HepG2 (cell line): Measurements from ENCODE around the gene CSKMT. TPM values are rescaled to one million over a fixed set of nuclear protein-coding genes. Genes with fewer than 3 reads are reported as not detected.

Experiments used
- GATAD2A ChIP-seq: IDR thresholded peaks from 2 replicates; pipeline ENCODE4 v1.6.1; 2016
- HMG20A ChIP-seq: IDR thresholded peaks from 2 replicates; pipeline ENCODE4 v1.6.1; 2016; ENCODE audit warnings: borderline replicate concordance
- ZMYM4 ChIP-seq: sonication (generic); formaldehyde crosslinking; IDR thresholded peaks from 2 replicates; pipeline ENCODE4 v1.8.1; 2023; ENCODE audit warnings: mild to moderate bottlenecking, missing genetic modification reagents
- ZNF543 ChIP-seq: sonication (generic); formaldehyde crosslinking; IDR thresholded peaks from 2 replicates; pipeline ENCODE4 v1.4.0; 2020; ENCODE audit warnings: mild to moderate bottlenecking, missing genetic modification reagents
- ZNF652 ChIP-seq: IDR thresholded peaks from 2 replicates; pipeline ENCODE4 v1.6.1; 2016; ENCODE audit warnings: low read depth, borderline replicate concordance
- polyA plus RNA-seq, 8 experiments: library from polyadenylated mRNA; depleted of rRNA in 3 of 8; stranded (reverse) in 7 of 8; unstranded in 1 of 8; fragments of >200 nt; fragmentation: Illumina TruSeq in 4 of 8; extraction: Trizol in 4 of 8; gene quantifications; 2 replicates each; pipeline versions ENCODE4 v1.2.1 to v1.2.3, GENCODE V29; 2011 to 2016; ENCODE audit warnings: low read depth in 4 of 8, missing spikeins in 1 of 8, mixed read lengths in 1 of 8; ENCODE audit not compliant: insufficient read depth in 1 of 8
- total RNA-seq, 5 experiments: library from RNA; depleted of rRNA; stranded (reverse); fragments of >200 nt; fragmentation: Illumina TruSeq; extraction: Trizol; gene quantifications; 2 replicates each; pipeline ENCODE4 v1.2.3, GENCODE V29; 2016; ENCODE audit warnings: low read depth in 1 of 5
- TF ChIP-seq, protein P1 (sequence below): sonication (generic); formaldehyde crosslinking; conservative IDR thresholded peaks from 2 replicates; pipeline ENCODE4 v1.5.0; 2020; ENCODE audit warnings: missing genetic modification reagents
- TF ChIP-seq, protein P2 (sequence below): sonication (generic); formaldehyde crosslinking; IDR thresholded peaks from 2 replicates; pipeline ENCODE4 v1.9.0; 2021; ENCODE audit warnings: missing genetic modification reagents, borderline replicate concordance
- TF ChIP-seq, protein P3 (sequence below): sonication (generic); formaldehyde crosslinking; IDR thresholded peaks from 2 replicates; pipeline ENCODE4 v1.4.0; 2020; ENCODE audit warnings: missing genetic modification reagents
- TF ChIP-seq, protein P4 (sequence below): sonication (generic); formaldehyde crosslinking; IDR thresholded peaks from 2 replicates; pipeline ENCODE4 v1.4.0; 2020; ENCODE audit warnings: missing genetic modification reagents, borderline replicate concordance
- TF ChIP-seq, protein P5 (sequence below): sonication (generic); formaldehyde crosslinking; IDR thresholded peaks from 2 replicates; pipeline ENCODE4 v1.8.1; 2022; ENCODE audit warnings: mild to moderate bottlenecking, missing genetic modification reagents
- TF ChIP-seq, protein P6 (sequence below): sonication (generic); formaldehyde crosslinking; IDR thresholded peaks from 2 replicates; pipeline ENCODE4 v1.5.0; 2020; ENCODE audit warnings: mild to moderate bottlenecking, missing genetic modification reagents

The CSKMT gene
- total and polyA plus RNA-seq, 2 of the 13 experiments (the other 11 are each of a cell fraction or from before 2014, with no cell fraction given) = 7.6 to 31.8 TPM

DNA sequence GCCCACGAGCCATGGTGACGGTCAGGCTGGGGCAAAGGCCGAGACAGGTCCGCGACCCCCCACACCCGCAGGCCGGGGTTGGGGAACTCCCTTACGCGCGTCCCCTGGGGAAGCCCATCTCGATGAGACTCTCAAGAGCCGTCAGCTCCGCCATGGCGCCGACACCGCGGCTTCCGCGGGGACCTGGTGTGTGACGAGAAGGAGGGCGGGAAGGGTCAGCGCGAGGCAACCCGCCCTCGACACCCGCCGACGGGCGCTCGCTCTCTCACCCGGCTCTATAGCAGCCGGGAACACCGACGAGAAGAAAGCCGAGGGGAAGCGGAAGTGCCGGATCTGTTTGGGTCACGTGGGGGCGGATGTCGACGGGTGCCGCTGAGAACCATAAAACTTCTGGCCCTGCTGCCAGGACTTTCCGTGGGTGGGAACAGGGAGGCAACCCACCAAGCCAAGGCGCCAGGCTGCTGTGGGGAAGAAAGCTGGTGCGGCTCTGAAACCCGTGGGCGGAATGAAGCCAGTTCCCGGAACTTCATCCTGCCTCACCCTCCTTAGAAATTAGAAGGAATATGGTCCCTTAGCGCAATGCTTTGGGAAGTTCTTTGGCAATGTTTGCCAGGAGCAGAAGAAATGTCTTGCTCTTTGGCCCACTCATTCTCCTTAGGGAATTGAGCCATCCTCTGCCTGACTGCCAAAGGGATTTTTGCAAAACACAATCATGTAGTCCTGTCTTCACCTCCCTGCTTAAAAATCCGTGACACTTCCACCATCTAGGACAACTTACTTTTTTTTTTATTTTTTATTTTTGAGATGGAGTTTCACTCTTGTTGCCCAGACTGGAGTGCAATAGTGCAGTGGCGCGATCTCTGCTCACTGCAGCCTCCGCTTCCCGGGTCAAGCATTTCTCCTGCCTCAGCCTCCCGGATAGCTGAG lies 13.9 kb downstream of the CSKMT start, which contains the start of gene UBXN1 (continued):
- TF ChIP-seq, protein P1, sequence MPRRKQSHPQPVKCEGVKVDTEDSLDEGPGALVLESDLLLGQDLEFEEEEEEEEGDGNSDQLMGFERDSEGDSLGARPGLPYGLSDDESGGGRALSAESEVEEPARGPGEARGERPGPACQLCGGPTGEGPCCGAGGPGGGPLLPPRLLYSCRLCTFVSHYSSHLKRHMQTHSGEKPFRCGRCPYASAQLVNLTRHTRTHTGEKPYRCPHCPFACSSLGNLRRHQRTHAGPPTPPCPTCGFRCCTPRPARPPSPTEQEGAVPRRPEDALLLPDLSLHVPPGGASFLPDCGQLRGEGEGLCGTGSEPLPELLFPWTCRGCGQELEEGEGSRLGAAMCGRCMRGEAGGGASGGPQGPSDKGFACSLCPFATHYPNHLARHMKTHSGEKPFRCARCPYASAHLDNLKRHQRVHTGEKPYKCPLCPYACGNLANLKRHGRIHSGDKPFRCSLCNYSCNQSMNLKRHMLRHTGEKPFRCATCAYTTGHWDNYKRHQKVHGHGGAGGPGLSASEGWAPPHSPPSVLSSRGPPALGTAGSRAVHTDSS (CRISPR knock-in tag) = no peak
- TF ChIP-seq, protein P2, sequence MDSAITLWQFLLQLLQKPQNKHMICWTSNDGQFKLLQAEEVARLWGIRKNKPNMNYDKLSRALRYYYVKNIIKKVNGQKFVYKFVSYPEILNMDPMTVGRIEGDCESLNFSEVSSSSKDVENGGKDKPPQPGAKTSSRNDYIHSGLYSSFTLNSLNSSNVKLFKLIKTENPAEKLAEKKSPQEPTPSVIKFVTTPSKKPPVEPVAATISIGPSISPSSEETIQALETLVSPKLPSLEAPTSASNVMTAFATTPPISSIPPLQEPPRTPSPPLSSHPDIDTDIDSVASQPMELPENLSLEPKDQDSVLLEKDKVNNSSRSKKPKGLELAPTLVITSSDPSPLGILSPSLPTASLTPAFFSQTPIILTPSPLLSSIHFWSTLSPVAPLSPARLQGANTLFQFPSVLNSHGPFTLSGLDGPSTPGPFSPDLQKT (CRISPR knock-in tag) = no peak
- peak; percentile 80 for TF ChIP-seq ZMYM4 (CRISPR knock-in tag)
- no peak for TF ChIP-seq ZNF652
- TF ChIP-seq, protein P3, sequence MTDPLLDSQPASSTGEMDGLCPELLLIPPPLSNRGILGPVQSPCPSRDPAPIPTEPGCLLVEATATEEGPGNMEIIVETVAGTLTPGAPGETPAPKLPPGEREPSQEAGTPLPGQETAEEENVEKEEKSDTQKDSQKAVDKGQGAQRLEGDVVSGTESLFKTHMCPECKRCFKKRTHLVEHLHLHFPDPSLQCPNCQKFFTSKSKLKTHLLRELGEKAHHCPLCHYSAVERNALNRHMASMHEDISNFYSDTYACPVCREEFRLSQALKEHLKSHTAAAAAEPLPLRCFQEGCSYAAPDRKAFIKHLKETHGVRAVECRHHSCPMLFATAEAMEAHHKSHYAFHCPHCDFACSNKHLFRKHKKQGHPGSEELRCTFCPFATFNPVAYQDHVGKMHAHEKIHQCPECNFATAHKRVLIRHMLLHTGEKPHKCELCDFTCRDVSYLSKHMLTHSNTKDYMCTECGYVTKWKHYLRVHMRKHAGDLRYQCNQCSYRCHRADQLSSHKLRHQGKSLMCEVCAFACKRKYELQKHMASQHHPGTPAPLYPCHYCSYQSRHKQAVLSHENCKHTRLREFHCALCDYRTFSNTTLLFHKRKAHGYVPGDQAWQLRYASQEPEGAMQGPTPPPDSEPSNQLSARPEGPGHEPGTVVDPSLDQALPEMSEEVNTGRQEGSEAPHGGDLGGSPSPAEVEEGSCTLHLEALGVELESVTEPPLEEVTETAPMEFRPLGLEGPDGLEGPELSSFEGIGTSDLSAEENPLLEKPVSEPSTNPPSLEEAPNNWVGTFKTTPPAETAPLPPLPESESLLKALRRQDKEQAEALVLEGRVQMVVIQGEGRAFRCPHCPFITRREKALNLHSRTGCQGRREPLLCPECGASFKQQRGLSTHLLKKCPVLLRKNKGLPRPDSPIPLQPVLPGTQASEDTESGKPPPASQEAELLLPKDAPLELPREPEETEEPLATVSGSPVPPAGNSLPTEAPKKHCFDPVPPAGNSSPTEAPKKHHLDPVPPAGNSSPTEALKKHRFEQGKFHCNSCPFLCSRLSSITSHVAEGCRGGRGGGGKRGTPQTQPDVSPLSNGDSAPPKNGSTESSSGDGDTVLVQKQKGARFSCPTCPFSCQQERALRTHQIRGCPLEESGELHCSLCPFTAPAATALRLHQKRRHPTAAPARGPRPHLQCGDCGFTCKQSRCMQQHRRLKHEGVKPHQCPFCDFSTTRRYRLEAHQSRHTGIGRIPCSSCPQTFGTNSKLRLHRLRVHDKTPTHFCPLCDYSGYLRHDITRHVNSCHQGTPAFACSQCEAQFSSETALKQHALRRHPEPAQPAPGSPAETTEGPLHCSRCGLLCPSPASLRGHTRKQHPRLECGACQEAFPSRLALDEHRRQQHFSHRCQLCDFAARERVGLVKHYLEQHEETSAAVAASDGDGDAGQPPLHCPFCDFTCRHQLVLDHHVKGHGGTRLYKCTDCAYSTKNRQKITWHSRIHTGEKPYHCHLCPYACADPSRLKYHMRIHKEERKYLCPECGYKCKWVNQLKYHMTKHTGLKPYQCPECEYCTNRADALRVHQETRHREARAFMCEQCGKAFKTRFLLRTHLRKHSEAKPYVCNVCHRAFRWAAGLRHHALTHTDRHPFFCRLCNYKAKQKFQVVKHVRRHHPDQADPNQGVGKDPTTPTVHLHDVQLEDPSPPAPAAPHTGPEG = peak; percentile 76; the same call in 1 of the 2 replicates
- TF ChIP-seq ZNF543 (CRISPR knock-in tag) = peak; percentile 85
- TF ChIP-seq, protein P4, sequence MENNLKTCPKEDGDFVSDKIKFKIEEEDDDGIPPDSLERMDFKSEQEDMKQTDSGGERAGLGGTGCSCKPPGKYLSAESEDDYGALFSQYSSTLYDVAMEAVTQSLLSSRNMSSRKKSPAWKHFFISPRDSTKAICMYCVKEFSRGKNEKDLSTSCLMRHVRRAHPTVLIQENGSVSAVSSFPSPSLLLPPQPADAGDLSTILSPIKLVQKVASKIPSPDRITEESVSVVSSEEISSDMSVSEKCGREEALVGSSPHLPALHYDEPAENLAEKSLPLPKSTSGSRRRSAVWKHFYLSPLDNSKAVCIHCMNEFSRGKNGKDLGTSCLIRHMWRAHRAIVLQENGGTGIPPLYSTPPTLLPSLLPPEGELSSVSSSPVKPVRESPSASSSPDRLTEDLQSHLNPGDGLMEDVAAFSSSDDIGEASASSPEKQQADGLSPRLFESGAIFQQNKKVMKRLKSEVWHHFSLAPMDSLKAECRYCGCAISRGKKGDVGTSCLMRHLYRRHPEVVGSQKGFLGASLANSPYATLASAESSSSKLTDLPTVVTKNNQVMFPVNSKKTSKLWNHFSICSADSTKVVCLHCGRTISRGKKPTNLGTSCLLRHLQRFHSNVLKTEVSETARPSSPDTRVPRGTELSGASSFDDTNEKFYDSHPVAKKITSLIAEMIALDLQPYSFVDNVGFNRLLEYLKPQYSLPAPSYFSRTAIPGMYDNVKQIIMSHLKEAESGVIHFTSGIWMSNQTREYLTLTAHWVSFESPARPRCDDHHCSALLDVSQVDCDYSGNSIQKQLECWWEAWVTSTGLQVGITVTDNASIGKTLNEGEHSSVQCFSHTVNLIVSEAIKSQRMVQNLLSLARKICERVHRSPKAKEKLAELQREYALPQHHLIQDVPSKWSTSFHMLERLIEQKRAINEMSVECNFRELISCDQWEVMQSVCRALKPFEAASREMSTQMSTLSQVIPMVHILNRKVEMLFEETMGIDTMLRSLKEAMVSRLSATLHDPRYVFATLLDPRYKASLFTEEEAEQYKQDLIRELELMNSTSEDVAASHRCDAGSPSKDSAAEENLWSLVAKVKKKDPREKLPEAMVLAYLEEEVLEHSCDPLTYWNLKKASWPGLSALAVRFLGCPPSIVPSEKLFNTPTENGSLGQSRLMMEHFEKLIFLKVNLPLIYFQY (CRISPR knock-in tag) = peak; percentile 40; the same call in 1 of the 2 replicates
- peak; percentile 72; the same call in 1 of the 2 replicates for TF ChIP-seq GATAD2A (CRISPR knock-in tag)
- TF ChIP-seq, protein P5, sequence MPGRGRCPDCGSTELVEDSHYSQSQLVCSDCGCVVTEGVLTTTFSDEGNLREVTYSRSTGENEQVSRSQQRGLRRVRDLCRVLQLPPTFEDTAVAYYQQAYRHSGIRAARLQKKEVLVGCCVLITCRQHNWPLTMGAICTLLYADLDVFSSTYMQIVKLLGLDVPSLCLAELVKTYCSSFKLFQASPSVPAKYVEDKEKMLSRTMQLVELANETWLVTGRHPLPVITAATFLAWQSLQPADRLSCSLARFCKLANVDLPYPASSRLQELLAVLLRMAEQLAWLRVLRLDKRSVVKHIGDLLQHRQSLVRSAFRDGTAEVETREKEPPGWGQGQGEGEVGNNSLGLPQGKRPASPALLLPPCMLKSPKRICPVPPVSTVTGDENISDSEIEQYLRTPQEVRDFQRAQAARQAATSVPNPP (CRISPR knock-in tag) = 0 out of 2 replicates have a peak, but pooled peaks have one; percentile 71
- no peak for TF ChIP-seq HMG20A
- TF ChIP-seq, protein P6, sequence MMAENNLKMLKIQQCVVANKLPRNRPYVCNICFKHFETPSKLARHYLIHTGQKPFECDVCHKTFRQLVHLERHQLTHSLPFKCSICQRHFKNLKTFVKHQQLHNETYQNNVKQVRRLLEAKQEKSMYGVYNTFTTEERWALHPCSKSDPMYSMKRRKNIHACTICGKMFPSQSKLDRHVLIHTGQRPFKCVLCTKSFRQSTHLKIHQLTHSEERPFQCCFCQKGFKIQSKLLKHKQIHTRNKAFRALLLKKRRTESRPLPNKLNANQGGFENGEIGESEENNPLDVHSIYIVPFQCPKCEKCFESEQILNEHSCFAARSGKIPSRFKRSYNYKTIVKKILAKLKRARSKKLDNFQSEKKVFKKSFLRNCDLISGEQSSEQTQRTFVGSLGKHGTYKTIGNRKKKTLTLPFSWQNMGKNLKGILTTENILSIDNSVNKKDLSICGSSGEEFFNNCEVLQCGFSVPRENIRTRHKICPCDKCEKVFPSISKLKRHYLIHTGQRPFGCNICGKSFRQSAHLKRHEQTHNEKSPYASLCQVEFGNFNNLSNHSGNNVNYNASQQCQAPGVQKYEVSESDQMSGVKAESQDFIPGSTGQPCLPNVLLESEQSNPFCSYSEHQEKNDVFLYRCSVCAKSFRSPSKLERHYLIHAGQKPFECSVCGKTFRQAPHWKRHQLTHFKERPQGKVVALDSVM (CRISPR knock-in tag) = peak; percentile 9; the same call in 1 of the 2 replicates
